Gastroesophageal sphincter (tissue), 4 donors: ENCODE results near the gene FURIN. TPM values are rescaled to one million over a fixed set of nuclear protein-coding genes. Genes with fewer than 3 reads are reported as not detected.
"Not testable (repeated sequence)": the region's sequence is repeated elsewhere in the genome, so short reads cannot be mapped to it uniquely, and the experiment has no call there.

Source experiments
- ATAC-seq: fragments of 150-250 bp; one replicate; pipeline ENCODE4 v1.9.1; 2016; ENCODE audit warnings: mild to moderate bottlenecking, moderate library complexity
- H3K27ac ChIP-seq, 4 donors: fragments of 200-600 bp; sonication (generic) in 3 of 4; 1 replicate in 3 of 4; 2 replicates in 1 of 4; pipeline ENCODE4 v1.5.1; 2016 to 2019
- H3K27me3 ChIP-seq: fragments of 200-600 bp; sonication (generic); one replicate; pipeline ENCODE4 v1.5.1; 2019
- H3K36me3 ChIP-seq, 2 donors: fragments of 200-600 bp; sonication (generic); one replicate each; pipeline ENCODE4 v1.5.1; 2019; ENCODE audit warnings: control low read depth in 1 of 2
- H3K4me1 ChIP-seq, 3 donors: fragments of 200-600 bp; sonication (generic); 1 replicate in 2 of 3; 2 replicates in 1 of 3; pipeline ENCODE4 v1.5.1; 2016 to 2019; ENCODE audit warnings: control low read depth in 2 of 3
- H3K4me3 ChIP-seq, 2 donors: fragments of 200-600 bp; sonication (generic); one replicate each; pipeline ENCODE4 v1.5.1; 2019; ENCODE audit warnings: mild to moderate bottlenecking in 1 of 2, moderate library complexity in 1 of 2
- H3K9me3 ChIP-seq, 3 donors: fragments of 200-600 bp; sonication (generic); one replicate each; pipeline ENCODE4 v1.5.1; 2017 to 2019; ENCODE audit warnings: control low read depth in 2 of 3
- CTCF ChIP-seq, 4 experiments: fragments of 200-600 bp in 2 of 4; fragments of 450-650 bp in 2 of 4; sonication (generic) in 1 of 4; IDR thresholded peaks; one replicate each; pipeline ENCODE4 v1.5.1; 2017 to 2019; ENCODE audit warnings: antibody characterized with exemption in 4 of 4, mild to moderate bottlenecking in 2 of 4, moderate library complexity in 2 of 4
- EP300 ChIP-seq: sonication (generic); formaldehyde crosslinking; IDR thresholded peaks from one replicate; pipeline ENCODE4 v1.6.1; 2017; ENCODE audit warnings: antibody characterized with exemption, mild to moderate bottlenecking
- POLR2A ChIP-seq, 2 donors: fragments of 450-650 bp; IDR thresholded peaks; one replicate each; pipeline ENCODE4 v1.6.1; 2017; ENCODE audit warnings: antibody characterized with exemption in 2 of 2, mild to moderate bottlenecking in 2 of 2, moderate library complexity in 1 of 2
- POLR2AphosphoS5 ChIP-seq: sonication (generic); formaldehyde crosslinking; IDR thresholded peaks from one replicate; pipeline ENCODE4 v1.6.1; 2017; ENCODE audit warnings: antibody characterized with exemption
- WGBS, 2 donors: methylation state at CpG; one replicate each; pipeline ENCODE4 v1.1.5; 2018; ENCODE audit warnings: low coverage in 1 of 2; 5-methylcytosine and 5-hydroxymethylcytosine counted together
- total RNA-seq, 4 donors: library from RNA; depleted of rRNA; stranded (reverse); fragments of >200 nt; gene quantifications; one replicate each; pipeline ENCODE4 v1.1.0, GENCODE V29; 2016

The FURIN gene
- total RNA-seq, 4 donors from 2014 or later: 34.1 to 75.4 (median 59.8) TPM

GRCh38 chr15:90823455-90823974 is 44.9 kb upstream of the FURIN start:
- TF ChIP-seq EP300: no peak
- no peak for TF ChIP-seq POLR2A (IDR thresholded peaks at IDR 0.05)
- TF ChIP-seq CTCF (IDR thresholded peaks at IDR 0.05): no peak
- TF ChIP-seq POLR2AphosphoS5: no peak
- H3K4me1 ChIP-seq: peaks cover 0 to 4% (median 2%) of the 10 kb centered on the region in 3 donors
- WGBS, 2 donors: 80 to 100% methylated on average over 1 of the region's 7 CpGs

GRCh38 chr15:90825115-90825899 is 43.1 kb upstream of the FURIN start:
- 90% methylated on average over 4 of the region's 49 CpGs; no CpG with 5 or more reads in 1 of the 2 donors for WGBS, 2 donors
- H3K27me3 ChIP-seq: peaks cover 15% of the 10 kb centered on the region
- not testable (repeated sequence) for H3K9me3 ChIP-seq, H3K4me3 ChIP-seq, H3K36me3 ChIP-seq, H3K27ac ChIP-seq, ATAC-seq, H3K4me1 ChIP-seq

More at GRCh38 chr15:90823455-90823974, 44.9 kb upstream of the FURIN start:
- no peaks in the 10 kb centered on the region for H3K9me3 ChIP-seq
- H3K36me3 ChIP-seq: no peaks in the 10 kb centered on the region
- no peak overlapping the region for H3K27ac ChIP-seq
- H3K27me3 ChIP-seq: peaks cover 14% of the 10 kb centered on the region
- no peak overlapping the region for H3K4me3 ChIP-seq
- no peak for ATAC-seq

- ATAC-seq, H3K9me3 ChIP-seq, H3K27ac ChIP-seq, H3K4me3 ChIP-seq, H3K36me3 ChIP-seq, H3K4me1 ChIP-seq: not testable (repeated sequence)
- 89 to 98% methylated on average over 9 to 23 of the region's 26 CpGs for WGBS, 2 donors
- H3K27me3 ChIP-seq: peaks cover 15% of the 10 kb centered on the region
Measured at GRCh38 chr15:90826206-90826885, 42.0 kb upstream of the FURIN start.

- Histone ChIP-seq H3K27me3 (peaks cover 15% of the 10 kb centered on the region), H3K4me3 (no peak overlapping the region), H3K27ac (no peak overlapping the region), H3K36me3 (no peaks in the 10 kb centered on the region), H3K4me1 (no peaks in the 10 kb centered on the region), H3K9me3 (no peaks in the 10 kb centered on the region)
- no peak for ATAC-seq
- 70 to 83% methylated on average over 2 to 3 of the region's 20 CpGs for WGBS, 2 donors
- no peak for TF ChIP-seq POLR2A (IDR thresholded peaks at IDR 0.05)
- no peak for TF ChIP-seq EP300
- TF ChIP-seq POLR2AphosphoS5: no peak
- no peak for TF ChIP-seq CTCF (IDR thresholded peaks at IDR 0.05)
Measured at GRCh38 chr15:90826886-90827435, 41.4 kb upstream of the FURIN start.

- Histone ChIP-seq H3K27me3 (peaks cover 15% of the 10 kb centered on the region), H3K27ac (no peak overlapping the region), H3K4me1 (no peaks in the 10 kb centered on the region), H3K9me3 (no peaks in the 10 kb centered on the region), H3K4me3 (no peak overlapping the region), H3K36me3 (no peaks in the 10 kb centered on the region)
- ATAC-seq: no peak
- TF ChIP-seq CTCF (IDR thresholded peaks at IDR 0.05) (no peak), EP300 (no peak)
- WGBS, 2 donors: 50 to 100% methylated on average over 1 to 2 of the region's 12 CpGs
Measured at GRCh38 chr15:90828111-90828510, 40.3 kb upstream of the FURIN start.
